GM12874 (cell line): ENCODE results near the gene SEC16B.

ENCODE experiments used
- CTCF ChIP-seq: IDR thresholded peaks from 2 replicates; pipeline ENCODE4 v1.5.1; 2011; ENCODE audit warnings: low read depth, mild to moderate bottlenecking, control low read depth, low read length, moderate library complexity; ENCODE audit not compliant: insufficient read depth

The SEC16B gene

GRCh38 chr1:177969825-177970371, at the start of gene SEC16B:
SEC16B (minus strand) TSS chr1:177970058; CDS start chr1:177967981, 2,077 bp downstream.
- no peak for TF ChIP-seq CTCF

GRCh38 chr1:178019622-178020021, 49.8 kb upstream of the SEC16B start:
- no peak for TF ChIP-seq CTCF

GRCh38 chr1:178019208-178019607, 49.4 kb upstream of the SEC16B start:
- no peak for TF ChIP-seq CTCF

- no peak for TF ChIP-seq CTCF
Measured at GRCh38 chr1:178017517-178017916, 47.7 kb upstream of the SEC16B start.

GRCh38 chr1:178011864-178012503, 42.1 kb upstream of the SEC16B start:
- no peak for TF ChIP-seq CTCF

GRCh38 chr1:178011465-178011828, 41.6 kb upstream of the SEC16B start:
- no peak for TF ChIP-seq CTCF

GRCh38 chr1:178010674-178011464, 41.0 kb upstream of the SEC16B start:
- TF ChIP-seq CTCF: no peak
